HFF-Myc (cell line): Measurements from ENCODE around the gene TTC31.
"Not testable (repeated sequence)": the region's sequence is repeated elsewhere in the genome, so short reads cannot be mapped to it uniquely, and the experiment has no call there.

Experiments
- DNase-seq: peaks from one replicate; pipeline ENCODE4 v3.0.0-alpha.2; 2011; ENCODE audit warnings: low read depth; ENCODE audit errors: extremely low read depth
- H3K4me3 ChIP-seq: replicated peaks from 2 replicates; pipeline ENCODE4 v1.5.1; 2011; ENCODE audit warnings: low read depth, mild to moderate bottlenecking, control low read depth, low read length
- TF ChIP-seq, protein P1 (sequence below): IDR thresholded peaks from 2 replicates; pipeline ENCODE4 v1.5.1; 2012; ENCODE audit warnings: mild to moderate bottlenecking, low read depth, low read length, control low read depth; ENCODE audit errors: missing control alignments

Gene TTC31

DNA sequence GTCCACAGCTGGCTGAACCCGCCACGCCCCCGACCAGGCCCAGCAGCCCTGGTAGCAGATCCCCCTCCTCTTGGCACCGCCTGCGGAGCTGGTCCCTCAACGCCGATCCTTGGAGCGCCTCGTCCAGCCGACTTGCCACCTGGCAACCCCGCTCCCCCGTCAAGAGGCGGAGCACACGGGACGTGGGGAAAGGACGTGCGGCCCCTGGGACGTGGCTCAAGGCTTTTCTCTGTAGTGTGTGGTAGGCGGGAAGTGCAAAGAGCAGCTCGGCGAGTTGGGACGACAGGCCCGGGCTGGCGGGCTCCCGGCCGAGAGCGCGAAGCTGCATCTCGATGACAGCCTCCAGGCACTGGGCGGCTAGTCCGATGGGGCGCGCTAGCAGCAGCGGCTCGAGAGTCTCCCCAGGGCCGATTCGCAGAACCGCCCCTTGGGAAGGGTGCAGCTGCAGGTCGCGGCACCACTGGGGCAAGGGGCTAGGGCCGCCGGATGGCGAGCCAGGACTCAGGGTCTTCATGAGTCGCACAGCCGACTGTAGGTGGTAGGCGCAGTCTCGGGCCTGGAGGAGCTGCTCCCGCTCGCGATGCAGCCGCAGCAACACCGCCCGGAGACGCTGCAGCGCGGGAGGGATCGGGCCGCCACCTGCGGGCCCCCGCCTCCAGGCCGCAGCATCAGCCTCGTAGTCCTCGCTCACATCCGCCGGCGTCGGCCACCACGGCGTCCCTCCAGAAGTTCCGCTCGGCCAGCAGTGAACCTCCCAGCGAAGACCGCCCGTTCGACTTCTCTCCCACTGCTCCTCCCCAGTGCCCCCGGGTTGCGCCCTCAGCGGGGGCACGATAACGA is 700 bp upstream of the TTC31 start:
- TF ChIP-seq, protein P1, sequence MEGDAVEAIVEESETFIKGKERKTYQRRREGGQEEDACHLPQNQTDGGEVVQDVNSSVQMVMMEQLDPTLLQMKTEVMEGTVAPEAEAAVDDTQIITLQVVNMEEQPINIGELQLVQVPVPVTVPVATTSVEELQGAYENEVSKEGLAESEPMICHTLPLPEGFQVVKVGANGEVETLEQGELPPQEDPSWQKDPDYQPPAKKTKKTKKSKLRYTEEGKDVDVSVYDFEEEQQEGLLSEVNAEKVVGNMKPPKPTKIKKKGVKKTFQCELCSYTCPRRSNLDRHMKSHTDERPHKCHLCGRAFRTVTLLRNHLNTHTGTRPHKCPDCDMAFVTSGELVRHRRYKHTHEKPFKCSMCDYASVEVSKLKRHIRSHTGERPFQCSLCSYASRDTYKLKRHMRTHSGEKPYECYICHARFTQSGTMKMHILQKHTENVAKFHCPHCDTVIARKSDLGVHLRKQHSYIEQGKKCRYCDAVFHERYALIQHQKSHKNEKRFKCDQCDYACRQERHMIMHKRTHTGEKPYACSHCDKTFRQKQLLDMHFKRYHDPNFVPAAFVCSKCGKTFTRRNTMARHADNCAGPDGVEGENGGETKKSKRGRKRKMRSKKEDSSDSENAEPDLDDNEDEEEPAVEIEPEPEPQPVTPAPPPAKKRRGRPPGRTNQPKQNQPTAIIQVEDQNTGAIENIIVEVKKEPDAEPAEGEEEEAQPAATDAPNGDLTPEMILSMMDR: no peak
- DNase-seq: no peak
- peak overlapping the region; percentile 82 for H3K4me3 ChIP-seq

DNA sequence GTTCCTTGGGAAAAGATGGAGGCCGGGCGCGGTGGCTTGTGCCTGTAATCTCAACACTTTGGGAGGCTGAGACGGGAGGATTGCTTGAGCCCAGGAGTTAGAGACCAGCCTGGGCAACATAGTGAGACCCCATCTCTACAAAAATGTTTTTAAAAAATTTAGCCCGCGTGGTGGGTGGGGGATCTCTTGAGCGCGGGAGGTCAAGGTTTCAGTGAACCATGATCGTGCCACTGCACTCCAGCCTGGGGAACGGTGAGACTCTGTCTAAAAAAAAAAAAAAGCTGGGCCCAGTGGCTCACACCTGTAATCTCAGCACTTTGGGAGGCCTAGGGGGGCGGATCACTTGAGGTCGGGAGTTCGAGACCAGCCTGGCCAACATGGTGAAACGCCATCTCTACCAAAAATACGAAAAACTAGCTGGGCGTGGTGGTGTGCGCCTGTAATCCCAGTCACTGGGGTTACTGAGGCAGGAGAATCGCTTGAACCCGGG is 839 bp downstream of the TTC31 start:
- not testable (repeated sequence) for DNase-seq

GRCh38 chr2:74486141-74486540 is 3.3 kb downstream of the TTC31 start:
- DNase-seq: no peak
- H3K4me3 ChIP-seq: no peak overlapping the region
- TF ChIP-seq, protein P1: no peak

More for the DNA sequence above, 839 bp downstream of the TTC31 start:
- H3K4me3 ChIP-seq: peak overlapping the region; percentile 82

DNA sequence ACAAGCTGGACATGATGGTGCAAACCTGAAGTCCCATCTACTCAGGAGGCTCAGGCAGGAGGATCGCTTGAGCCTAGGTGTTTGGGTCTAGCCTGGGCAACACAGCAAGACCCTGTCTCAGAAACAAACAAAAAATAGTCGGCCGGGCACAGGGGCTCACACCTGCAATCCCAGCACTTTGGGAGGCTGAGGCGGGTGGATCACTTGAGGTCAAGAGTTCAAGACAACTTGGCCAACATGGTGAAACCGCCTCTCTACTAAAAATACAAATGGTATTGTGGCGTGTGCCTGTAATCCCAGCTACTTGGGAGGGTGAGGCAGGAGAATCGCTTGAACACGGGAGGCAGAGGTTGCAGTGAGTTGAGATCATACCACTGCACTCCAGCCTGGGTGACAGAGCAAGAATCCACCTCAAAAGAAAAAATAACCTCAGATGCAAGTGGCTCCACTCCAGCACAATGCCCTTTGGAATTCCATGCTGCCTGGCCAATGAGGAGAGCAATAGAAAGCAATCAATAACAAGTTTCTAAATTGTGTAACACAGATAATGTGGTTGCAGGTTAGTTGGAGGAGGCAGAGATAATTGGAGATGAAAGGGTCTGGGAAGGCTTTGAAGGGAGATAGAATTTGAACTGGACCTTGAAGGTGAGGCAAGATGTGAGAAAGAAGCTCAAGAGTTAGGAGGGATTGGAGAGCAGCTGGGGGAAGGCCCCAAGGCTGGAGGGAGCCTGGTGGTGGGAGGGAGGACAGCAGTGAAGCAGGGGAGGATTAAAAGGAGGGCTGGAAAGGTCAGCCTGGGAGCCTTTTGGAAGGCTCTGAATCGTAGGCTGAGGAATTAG is 6.0 kb downstream of the TTC31 start:
- no peak for DNase-seq
- H3K4me3 ChIP-seq: no peak overlapping the region
- TF ChIP-seq, protein P1: no peak

GRCh38 chr2:74489906-74490305 is 7.0 kb downstream of the TTC31 start:
- H3K4me3 ChIP-seq: no peak overlapping the region
- TF ChIP-seq, protein P1: no peak
- no peak for DNase-seq

DNA sequence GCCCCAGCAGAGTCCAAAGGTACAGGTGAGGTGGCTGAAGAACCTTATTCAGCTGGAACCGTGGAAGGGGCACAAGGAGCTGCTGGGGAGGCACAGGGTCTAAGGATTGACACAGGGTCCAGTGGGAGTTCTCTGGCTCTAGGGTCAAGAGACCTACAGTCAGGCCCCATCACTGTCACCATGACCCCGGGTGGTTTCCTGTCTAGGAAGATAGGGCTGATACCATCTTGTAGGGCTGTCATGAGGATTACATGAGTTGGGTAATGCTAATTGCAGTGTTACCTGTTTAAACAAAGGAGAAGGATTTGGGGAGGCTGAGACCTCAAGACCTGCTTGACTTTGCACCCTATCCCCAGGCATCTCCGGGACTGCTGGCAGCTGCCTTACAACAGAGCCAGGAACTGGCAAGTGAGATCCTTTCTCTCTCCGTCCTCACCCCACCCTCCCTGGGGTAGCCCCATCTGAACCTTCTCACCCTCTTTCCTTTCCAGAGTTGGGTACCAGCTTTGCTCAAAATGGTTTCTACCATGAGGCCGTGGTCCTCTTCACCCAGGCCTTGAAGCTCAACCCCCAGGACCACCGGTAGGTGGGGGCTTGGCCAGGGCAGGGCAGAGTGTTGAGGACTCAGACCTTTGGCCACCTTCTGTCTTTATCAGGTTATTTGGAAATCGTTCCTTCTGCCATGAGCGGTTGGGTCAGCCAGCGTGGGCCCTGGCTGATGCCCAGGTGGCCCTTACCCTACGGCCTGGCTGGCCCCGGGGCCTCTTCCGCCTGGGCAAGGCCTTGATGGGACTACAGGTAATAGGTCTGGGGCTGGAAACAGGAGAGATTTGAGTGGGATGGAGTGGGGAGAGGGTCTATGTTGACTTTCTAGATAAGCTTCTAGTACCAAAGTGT is 9.0 kb downstream of the TTC31 start:
- no peak for DNase-seq
- H3K4me3 ChIP-seq: no peak overlapping the region
- TF ChIP-seq, protein P1: no peak
